ENCODE data around the gene STYXL1. TPM values are rescaled to one million over a fixed set of nuclear protein-coding genes. Genes with fewer than 3 reads are reported as not detected.

Gene STYXL1
- polyA plus RNA-seq, 12 donors, result 16.5 to 35.7 (median 22.0) TPM; not detected in 1

DNA sequence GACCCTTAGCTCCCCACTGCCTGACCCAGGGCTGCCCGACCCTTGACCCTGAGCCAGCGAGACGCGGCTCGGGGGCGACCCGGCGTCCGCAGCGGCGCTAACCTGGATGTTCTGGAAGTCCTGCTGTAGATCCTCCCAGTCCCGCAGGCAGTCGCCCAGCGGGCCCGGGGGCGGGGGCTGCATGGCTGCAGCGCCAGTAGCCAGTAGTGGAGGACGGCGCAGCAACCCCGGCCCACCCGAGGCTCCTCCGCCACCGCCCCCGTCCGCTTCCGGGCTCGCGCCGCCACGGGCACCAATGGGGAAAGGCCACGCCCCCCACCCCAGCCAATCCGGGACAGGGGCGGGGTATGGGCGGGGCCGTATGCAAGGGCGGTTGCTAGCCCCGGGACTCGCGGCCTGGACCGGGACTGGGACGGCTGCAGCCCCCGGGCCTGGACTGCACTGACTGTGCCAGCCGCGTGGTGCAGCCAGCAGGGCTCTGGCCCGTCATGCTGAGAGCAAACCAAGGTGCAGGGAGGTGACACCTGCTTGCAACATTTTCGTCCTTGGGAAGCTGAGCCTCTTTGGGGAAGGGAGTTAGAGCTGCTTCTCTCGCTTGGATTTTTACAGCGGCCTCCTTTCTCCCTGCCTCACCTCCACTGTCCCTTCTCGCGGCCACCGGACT is 53.3 kb downstream of the STYXL1 start, which contains the start of gene TMEM120A:
TMEM120A (minus strand) TSS at position 208 of the 664 bp plus-strand sequence; CDS start at position 183, 25 bp downstream.
- peak; percentile 94 for DNase-seq

DNA sequence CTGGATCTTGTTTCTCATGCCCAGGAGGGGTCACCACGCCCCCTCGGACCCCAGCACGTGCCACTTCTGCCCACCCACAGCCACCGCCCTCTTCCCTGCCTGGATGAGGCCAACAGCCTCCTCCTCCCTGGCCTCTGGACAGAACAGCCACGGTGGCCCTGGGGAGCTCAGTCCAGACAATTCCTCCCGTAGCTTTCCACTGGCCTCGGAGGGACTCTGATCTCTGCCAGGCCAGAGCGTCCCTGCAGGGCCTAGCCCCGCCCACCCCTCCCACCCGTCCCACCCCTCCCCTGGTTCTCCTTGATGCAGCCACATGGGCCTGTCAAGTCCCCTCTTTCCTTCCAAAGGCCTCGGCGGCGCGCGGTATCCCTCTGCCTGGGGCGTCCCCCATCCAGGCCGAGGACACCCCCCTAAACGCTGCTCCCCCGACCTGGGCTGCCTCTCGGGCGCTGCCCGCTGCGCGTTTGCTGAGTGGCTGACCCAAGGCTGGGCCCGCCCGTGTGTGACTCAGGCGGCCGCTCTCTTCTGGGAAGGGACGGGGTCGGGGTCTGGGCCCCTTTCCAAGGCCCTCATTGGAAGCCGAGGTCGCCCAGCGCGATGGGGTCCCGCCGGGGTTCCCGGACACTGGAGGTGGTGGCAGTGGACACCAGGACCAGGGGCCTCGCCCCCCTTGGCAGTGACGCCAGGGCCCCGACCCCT is 54.0 kb downstream of the STYXL1 start:
- peak; percentile 46 for DNase-seq

DNA sequence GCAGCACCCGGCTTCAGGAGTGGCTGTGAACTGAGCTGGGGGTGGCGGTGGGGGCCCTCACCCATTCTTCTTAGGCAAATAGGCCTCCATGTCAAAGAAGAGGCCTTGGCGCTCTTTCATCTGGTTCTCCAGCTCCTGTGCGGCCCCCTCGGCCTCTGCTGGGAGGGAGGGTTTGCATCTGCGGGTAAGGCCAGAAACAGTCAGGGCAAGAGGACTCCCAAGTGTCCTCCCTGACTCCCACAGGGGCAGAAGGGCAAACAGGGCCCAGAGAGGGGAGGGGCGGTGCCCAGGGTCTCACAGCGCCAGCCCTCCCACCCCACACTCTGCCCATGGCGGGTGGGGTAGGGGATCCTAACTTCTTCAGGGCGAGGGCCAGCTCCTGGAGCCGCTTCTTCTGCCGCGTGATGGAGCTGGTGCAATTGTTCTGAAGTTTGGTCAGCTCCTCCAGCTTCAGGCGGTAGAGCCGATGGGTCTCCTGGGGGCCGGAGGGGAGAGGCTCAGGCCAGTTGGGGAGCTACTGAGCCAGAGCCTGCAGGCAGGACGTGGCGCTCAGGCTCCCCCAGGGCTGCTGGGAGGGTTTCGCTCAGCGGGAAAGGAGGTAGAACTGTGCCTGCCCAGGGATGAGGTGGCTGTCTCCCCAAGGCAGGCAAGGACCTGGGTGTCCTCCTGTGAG is 55.6 kb downstream of the STYXL1 start:
- no peak for DNase-seq

DNA sequence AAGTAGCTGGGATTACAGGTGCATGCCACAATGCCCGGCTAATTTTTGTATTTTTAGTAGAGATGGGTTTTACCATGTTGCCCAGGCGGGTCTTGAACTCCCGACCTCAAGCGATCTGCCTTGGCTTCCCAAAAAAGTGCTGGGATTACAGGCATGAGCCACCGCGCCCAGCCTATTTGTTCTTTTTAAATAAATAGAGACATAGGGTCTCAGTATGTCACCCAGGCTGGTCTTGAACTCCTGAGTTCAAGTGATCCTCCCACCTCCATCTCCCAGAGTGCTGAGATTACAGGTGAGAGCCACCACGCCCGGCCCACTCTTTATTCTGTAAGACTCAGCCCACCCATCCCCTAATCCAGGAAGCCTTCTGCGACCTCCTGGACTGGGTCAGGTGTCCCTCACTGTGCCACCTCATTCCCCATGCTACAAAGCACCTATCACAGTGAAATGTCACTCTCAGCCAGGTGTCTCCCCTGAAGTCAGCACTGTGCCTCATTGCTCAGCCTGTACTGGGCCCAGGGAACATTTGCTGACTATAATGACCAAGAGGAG is 56.2 kb downstream of the STYXL1 start:
- DNase-seq, result no peak

DNA sequence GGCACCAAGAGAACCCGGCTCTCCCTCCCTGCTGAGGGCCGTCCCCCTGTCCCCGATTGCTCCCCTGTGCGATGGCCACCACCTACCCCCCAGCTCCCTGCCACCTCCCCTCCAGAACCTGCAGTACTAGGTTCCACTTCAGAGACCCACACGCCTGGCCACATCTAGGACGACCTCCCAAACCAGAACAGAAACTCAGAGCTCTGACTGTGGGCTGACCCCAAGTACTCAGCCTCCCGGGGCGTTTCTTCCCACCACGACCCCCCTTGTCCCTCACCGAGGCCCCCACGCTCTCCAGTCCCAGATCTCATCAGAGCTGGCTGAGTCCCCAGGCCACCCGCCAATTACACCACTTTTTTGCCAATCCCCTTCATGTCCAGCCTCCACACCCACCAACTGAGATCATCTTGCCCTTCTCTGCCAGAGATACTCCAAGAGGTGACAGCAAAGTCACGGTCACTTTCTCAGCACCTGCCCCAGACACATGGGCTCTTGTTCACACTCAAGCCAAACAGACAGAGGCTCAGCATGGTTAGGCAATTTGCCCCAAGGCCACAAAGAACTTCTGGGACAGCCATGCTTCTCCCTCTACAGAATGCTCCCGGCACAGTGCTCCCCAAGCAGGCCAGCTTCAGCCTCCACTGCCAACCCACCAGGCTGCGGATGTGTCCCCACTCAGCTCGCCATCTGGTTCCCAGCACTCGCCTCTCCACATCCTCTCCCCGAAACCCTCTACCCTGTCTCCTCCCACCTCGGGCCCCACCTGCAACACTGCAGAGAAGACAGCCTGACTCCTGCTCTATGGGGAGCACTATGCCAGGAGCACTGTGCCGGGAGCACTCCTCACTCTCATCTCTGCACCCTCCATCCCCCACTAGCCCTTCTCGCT is 58.1 kb downstream of the STYXL1 start:
- DNase-seq, result no peak

DNA sequence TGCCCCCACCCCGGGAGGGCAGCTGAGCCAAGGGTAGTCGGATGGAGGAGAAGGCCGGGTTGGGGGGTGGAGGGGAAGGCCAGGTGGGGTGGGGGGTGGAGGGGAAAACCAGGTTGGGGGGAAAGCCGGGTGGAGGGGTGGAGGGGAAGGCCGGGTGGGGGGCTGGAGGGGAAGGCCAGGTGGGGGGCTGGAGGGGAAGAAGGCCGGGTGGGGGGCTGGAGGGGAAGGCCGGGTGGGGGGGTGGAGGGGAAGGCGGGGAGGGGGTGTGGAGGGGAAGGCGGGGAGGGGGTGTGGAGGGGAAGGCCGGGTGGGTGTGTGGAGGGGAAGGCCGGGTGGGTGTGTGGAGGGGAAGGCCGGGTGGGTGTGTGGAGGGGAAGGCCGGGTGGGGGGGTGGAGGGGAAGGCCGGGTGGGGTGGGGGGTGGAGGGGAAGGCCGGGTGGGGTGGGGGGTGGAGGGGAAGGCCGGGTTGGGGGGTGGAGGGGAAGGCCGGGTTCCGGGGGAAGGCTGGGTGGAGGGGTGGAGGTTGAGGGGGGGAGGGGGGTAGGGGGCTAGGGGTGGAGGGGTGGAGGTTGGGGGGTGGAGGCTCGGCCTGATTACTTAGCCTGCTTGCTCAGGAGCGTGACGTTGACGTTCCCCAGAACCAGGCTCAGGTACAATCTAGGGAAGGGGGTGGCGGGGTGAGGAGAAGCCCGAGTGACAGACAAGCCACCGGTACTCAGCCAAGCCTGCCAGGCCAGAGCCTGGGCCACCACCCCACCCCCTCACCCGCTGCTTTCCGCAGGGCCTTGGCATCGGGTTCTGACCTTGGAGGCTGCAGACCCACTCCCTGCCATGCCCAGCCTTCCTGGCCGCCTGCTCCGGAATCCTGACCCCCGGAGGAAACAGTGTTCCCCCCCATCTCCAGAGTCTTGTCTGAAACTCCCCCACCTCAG is 59.0 kb downstream of the STYXL1 start:
- DNase-seq, result no peak

DNA sequence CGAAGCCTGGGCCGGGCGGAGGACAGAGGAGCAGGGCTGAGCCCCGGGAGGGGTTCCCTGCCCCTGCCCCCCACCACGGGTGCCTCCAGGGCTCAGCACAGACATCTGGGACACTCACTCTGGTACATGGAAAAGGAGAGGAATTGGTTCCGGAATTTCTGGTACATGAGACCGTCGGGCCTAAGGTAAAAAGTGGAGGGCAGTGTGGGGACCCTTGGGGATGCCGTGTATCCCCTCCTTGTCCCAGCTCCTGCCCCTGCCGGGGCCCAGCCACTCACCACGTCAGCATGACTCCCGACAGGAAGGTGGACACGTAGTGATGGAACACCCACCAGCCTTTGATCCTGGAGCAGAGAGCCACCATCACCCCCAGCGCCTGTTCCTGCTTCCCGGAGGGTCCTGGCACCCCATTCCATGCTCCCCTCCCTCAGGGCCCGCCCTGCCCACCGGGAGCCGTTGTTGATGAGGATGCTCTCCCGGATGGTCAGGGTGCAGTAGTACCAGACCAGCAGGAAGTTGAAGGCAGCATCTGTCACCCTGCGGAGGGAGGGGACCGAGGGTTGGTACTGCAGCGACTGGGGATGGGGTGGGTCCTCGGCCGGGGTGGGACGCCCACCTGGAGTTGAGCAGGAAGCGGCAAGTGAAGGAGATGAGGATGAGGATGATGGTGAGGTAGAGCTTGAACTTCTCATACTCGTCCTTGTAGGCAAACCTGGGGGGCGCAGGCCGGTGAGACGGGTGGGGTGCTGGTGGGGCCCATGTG is 59.8 kb downstream of the STYXL1 start:
- no peak for DNase-seq

DNA sequence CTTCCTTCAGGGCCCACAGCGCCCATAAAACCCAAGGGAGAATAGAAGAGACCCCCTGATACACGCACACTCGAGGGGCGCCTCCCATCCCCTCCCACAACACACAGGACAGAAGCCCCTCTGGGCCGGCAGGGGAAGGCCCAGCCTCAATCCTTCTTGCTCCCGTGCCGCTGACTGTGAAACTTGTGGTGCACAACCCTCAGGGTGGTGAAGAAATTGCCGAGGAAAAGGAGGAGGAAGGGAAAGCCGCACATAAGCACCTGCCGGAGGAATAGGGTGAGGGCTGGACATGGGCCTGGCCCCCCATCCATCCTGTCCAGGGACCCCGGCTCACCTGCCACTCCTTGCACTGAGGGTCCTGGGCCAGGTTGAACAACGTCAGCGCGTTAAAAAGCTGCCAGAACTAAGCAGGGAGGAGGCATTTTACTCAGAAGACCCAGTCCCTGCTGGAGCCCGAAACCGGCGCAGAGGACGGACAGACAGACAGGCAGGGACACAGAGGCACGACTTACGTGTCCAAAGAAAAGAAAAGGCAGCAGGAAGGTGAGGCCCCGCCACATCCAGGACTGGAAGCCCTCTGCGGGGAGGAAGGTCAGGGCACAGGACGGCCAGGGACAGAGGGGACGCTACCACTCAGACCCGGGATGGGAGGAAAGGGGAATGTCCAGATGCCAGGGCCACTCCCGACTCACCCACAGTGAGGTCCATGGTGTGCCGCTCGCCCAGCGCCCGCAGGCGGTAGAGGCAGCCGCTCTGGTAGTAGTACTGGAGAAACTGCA is 60.6 kb downstream of the STYXL1 start:
- no peak for DNase-seq

DNA sequence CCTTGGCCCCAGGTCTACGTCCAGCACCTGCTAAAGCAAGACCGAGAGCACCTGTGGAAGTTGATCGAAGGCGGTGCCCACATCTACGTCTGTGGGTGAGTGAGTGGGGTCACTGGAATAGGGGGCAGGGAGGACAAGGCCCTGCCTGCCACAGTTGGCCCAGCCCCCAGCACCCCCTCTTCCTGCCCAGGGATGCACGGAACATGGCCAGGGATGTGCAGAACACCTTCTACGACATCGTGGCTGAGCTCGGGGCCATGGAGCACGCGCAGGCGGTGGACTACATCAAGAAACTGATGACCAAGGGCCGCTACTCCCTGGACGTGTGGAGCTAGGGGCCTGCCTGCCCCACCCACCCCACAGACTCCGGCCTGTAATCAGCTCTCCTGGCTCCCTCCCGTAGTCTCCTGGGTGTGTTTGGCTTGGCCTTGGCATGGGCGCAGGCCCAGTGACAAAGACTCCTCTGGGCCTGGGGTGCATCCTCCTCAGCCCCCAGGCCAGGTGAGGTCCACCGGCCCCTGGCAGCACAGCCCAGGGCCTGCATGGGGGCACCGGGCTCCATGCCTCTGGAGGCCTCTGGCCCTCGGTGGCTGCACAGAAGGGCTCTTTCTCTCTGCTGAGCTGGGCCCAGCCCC is 61.5 kb downstream of the STYXL1 start:
- DNase-seq, result no peak

DNA sequence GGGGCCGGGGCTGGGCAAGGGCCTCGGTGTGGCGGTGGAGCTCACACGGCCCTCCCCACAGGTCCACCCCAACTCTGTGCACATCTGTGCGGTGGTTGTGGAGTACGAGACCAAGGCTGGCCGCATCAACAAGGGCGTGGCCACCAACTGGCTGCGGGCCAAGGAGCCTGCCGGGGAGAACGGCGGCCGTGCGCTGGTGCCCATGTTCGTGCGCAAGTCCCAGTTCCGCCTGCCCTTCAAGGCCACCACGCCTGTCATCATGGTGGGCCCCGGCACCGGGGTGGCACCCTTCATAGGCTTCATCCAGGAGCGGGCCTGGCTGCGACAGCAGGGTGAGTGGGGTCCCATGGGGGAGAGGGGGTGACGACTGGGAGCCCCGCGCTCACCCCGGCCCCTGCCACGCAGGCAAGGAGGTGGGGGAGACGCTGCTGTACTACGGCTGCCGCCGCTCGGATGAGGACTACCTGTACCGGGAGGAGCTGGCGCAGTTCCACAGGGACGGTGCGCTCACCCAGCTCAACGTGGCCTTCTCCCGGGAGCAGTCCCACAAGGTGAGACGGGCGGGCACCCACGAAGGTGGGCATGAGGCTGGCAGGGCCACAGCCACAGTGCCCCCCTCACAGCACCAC is 62.2 kb downstream of the STYXL1 start:
- no peak for DNase-seq

DNA sequence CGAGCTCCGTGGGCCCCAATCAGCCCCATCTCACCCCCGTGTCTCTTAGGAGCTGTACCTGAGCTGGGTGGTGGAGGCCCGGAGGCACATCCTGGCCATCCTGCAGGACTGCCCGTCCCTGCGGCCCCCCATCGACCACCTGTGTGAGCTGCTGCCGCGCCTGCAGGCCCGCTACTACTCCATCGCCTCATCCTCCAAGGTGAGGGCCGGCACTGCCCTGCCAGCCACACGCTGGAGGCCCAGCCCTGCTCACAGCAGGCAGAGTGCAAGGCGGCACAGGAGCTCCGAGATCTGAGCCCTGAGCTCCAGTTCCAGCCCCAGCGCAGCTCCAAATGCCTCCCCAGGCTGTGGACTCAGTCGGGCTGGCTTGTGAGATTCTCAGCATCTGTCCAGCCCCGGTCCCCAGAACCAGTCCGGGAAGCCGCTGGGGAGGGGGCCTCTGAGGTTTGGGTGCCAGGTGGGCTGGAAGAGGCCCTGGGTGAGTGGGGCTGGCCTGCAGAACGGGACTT is 62.7 kb downstream of the STYXL1 start:
- DNase-seq, result no peak

DNA sequence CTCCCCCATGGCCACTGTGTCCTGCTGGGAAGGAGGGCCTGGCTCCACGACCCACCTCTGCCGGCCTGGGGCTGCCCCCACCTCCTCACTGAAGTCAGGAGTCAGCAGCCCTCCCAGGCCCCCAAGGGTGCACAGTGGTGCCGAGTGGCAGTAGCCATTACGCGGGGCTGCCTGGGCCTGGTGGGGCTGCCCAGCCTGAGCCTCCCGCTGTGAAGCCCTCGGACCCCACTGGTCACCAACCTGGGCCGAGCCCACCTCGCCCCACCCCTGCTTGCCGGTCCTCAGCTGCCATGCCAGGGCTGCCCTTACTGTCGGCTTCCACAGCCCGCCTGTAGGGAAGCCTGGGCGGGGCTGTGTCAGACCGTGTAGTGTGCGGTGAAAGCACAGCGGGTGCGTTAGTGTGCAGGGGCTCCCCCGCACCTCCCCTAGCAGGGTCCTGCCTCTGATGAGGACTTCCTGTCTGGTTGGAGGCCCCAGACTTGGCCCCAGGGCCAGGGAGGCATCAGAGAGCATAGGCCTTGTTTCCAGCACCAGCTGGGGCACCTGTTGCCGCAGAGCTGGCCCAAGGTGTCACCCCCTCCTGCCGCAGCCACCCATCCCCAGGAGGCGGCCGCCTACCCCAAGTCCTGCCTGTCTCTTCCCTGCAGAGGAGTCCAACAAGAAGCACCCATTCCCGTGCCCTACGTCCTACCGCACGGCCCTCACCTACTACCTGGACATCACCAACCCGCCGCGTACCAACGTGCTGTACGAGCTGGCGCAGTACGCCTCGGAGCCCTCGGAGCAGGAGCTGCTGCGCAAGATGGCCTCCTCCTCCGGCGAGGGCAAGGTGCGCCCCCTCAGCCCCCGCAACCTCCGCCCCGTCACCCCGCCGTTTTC is 63.4 kb downstream of the STYXL1 start:
- DNase-seq, result no peak

DNA sequence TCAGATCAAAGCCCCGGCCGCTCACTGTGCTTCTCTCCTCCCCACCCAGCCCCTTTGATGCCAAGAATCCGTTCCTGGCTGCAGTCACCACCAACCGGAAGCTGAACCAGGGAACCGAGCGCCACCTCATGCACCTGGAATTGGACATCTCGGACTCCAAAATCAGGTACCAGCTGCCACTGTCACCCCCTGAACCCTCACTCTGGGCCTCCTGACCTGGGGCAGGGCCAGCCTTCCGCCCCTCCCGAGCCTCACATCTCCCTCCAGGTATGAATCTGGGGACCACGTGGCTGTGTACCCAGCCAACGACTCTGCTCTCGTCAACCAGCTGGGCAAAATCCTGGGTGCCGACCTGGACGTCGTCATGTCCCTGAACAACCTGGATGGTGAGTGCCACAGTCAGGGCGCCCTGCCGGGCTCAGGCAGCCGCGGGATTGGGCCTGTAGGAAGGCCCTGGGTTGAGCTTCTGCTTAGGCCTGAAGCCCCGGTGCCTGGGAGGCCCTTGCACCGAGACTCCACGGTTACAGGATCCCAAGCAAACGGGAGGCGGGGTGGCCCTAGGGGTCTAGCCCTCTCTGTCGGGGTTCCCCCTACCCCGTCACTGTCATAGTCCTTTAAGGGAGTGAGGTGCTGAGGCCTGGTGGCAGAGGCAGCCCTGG is 64.2 kb downstream of the STYXL1 start:
- DNase-seq, result no peak

DNA sequence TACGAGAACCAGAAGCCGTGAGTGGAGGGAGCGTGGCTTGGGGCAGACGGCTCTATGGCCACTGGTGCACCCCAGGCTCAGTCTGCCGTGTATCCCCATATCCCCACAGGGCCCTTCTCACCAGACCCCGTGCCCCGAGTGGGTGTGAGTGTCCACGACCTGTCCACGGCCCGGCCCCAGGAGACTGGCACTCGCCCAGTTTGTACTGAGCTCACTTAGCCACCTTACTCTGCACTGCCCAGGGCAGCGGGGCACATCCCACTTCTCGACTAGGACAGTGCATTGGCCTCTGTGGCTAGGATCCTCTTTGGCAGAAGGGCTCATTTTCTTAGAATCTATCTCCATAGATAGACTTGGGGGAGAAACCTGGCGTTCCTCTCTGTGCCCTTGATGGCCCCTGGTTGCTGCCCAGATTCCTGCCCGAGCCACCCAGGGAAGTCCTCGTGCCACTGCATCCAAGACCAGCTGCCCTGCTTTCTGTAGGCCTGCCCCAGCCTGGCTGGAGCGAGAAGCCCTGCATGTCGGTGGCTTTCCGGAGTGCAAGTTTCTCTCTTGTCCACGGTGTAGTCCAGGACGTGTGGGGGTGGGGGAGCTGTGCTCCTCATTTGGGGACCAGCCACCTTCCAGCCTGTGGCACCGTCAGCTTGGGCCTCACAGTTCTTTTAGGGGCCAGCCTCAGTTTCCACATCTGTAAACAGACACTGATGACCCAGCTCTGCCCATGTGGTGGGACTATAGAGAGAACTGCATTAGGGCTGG is 65.3 kb downstream of the STYXL1 start:
- no peak for DNase-seq

Measured in muscle of arm (tissue), 12 donors.